H1 (cell line): ENCODE measurements around the gene LMAN2. TPM values are rescaled to one million over a fixed set of nuclear protein-coding genes. Genes with fewer than 3 reads are reported as not detected.

ENCODE experiments used
- BACH1 ChIP-seq: IDR thresholded peaks from 2 replicates; pipeline ENCODE4 v1.6.1; 2012; ENCODE audit warnings: low read length, improper control_type of control experiment
- EGR1 ChIP-seq: IDR thresholded peaks from 2 replicates; pipeline ENCODE4 v1.6.1; 2011; ENCODE audit warnings: low read depth, low read length, borderline replicate concordance
- EP300 ChIP-seq, 2 experiments: IDR thresholded peaks; 1 replicate in 1 of 2; 2 replicates in 1 of 2; pipeline ENCODE4 v1.6.1; 2011 to 2012; ENCODE audit warnings: low read depth in 2 of 2, low read length in 2 of 2, mild to moderate bottlenecking in 2 of 2, borderline replicate concordance in 1 of 2, inconsistent platforms in 1 of 2, moderate library complexity in 1 of 2
- NANOG ChIP-seq: IDR thresholded peaks from 2 replicates; pipeline ENCODE4 v1.6.1; 2011; ENCODE audit warnings: low read length, low read depth, mild to moderate bottlenecking, inconsistent platforms; ENCODE audit not compliant: insufficient read depth, poor library complexity, severe bottlenecking
- POLR2A ChIP-seq, 2 experiments: IDR thresholded peaks; 1 replicate in 1 of 2; 2 replicates in 1 of 2; pipeline ENCODE4 v1.6.1; 2011; ENCODE audit warnings: low read depth in 2 of 2, low read length in 2 of 2, mild to moderate bottlenecking in 2 of 2; ENCODE audit errors: control extremely low read depth in 1 of 2
- SRF ChIP-seq: IDR thresholded peaks from 2 replicates; pipeline ENCODE4 v1.6.1; 2011; ENCODE audit warnings: mild to moderate bottlenecking, low read depth, low read length, moderate library complexity
- polyA plus RNA-seq, 7 experiments: library from polyadenylated mRNA; depleted of rRNA in 3 of 7; stranded (reverse) in 5 of 7; unstranded in 2 of 7; fragments of >200 nt in 5 of 7; fragments of 200-250 nt in 2 of 7; gene quantifications; 1 replicate in 5 of 7; 2 replicates in 1 of 7; 4 replicates in 1 of 7; pipeline versions ENCODE4 v1.2.1 to v1.2.3, GENCODE V29; 2011 to 2013; ENCODE audit warnings: missing spikeins in 2 of 7, mixed read lengths in 2 of 7
- total RNA-seq: library from RNA; stranded (reverse); fragmentation: NEBNext Ultra II Directional; extraction: Animal tissue kit (Norgen Biotek cat#: 25700); gene quantifications from 2 replicates; pipeline ENCODE4 v1.2.1, GENCODE V29; 2021
- TF ChIP-seq, protein P1 (sequence below): fragments of 300-600 bp; sonication (generic); IDR thresholded peaks from 2 replicates; pipeline ENCODE4 v1.7.1; 2012; ENCODE audit warnings: low read length, moderate library complexity, mild to moderate bottlenecking, inconsistent platforms; ENCODE audit not compliant: insufficient replicate concordance

LMAN2 gene
- total and polyA plus RNA-seq, 2 of the 8 experiments (the other 6 are each of a cell fraction or from before 2014, with no cell fraction given) = 116 to 225 TPM

GRCh38 chr5:177320879-177321278 lies 30.6 kb downstream of the LMAN2 start (continued):
- TF ChIP-seq, protein P1, sequence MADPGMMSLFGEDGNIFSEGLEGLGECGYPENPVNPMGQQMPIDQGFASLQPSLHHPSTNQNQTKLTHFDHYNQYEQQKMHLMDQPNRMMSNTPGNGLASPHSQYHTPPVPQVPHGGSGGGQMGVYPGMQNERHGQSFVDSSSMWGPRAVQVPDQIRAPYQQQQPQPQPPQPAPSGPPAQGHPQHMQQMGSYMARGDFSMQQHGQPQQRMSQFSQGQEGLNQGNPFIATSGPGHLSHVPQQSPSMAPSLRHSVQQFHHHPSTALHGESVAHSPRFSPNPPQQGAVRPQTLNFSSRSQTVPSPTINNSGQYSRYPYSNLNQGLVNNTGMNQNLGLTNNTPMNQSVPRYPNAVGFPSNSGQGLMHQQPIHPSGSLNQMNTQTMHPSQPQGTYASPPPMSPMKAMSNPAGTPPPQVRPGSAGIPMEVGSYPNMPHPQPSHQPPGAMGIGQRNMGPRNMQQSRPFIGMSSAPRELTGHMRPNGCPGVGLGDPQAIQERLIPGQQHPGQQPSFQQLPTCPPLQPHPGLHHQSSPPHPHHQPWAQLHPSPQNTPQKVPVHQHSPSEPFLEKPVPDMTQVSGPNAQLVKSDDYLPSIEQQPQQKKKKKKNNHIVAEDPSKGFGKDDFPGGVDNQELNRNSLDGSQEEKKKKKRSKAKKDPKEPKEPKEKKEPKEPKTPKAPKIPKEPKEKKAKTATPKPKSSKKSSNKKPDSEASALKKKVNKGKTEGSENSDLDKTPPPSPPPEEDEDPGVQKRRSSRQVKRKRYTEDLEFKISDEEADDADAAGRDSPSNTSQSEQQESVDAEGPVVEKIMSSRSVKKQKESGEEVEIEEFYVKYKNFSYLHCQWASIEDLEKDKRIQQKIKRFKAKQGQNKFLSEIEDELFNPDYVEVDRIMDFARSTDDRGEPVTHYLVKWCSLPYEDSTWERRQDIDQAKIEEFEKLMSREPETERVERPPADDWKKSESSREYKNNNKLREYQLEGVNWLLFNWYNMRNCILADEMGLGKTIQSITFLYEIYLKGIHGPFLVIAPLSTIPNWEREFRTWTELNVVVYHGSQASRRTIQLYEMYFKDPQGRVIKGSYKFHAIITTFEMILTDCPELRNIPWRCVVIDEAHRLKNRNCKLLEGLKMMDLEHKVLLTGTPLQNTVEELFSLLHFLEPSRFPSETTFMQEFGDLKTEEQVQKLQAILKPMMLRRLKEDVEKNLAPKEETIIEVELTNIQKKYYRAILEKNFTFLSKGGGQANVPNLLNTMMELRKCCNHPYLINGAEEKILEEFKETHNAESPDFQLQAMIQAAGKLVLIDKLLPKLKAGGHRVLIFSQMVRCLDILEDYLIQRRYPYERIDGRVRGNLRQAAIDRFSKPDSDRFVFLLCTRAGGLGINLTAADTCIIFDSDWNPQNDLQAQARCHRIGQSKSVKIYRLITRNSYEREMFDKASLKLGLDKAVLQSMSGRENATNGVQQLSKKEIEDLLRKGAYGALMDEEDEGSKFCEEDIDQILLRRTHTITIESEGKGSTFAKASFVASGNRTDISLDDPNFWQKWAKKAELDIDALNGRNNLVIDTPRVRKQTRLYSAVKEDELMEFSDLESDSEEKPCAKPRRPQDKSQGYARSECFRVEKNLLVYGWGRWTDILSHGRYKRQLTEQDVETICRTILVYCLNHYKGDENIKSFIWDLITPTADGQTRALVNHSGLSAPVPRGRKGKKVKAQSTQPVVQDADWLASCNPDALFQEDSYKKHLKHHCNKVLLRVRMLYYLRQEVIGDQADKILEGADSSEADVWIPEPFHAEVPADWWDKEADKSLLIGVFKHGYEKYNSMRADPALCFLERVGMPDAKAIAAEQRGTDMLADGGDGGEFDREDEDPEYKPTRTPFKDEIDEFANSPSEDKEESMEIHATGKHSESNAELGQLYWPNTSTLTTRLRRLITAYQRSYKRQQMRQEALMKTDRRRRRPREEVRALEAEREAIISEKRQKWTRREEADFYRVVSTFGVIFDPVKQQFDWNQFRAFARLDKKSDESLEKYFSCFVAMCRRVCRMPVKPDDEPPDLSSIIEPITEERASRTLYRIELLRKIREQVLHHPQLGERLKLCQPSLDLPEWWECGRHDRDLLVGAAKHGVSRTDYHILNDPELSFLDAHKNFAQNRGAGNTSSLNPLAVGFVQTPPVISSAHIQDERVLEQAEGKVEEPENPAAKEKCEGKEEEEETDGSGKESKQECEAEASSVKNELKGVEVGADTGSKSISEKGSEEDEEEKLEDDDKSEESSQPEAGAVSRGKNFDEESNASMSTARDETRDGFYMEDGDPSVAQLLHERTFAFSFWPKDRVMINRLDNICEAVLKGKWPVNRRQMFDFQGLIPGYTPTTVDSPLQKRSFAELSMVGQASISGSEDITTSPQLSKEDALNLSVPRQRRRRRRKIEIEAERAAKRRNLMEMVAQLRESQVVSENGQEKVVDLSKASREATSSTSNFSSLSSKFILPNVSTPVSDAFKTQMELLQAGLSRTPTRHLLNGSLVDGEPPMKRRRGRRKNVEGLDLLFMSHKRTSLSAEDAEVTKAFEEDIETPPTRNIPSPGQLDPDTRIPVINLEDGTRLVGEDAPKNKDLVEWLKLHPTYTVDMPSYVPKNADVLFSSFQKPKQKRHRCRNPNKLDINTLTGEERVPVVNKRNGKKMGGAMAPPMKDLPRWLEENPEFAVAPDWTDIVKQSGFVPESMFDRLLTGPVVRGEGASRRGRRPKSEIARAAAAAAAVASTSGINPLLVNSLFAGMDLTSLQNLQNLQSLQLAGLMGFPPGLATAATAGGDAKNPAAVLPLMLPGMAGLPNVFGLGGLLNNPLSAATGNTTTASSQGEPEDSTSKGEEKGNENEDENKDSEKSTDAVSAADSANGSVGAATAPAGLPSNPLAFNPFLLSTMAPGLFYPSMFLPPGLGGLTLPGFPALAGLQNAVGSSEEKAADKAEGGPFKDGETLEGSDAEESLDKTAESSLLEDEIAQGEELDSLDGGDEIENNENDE = no peak
- TF ChIP-seq EGR1 (no peak), SRF (no peak), BACH1 (no peak), NANOG (no peak), EP300 (IDR thresholded peaks at IDR 0.05; ENCODE audit: borderline replicate concordance in 1 of 2, low read depth in 2 of 2, low read length in 2 of 2) (no peak), POLR2A (IDR thresholded peaks at IDR 0.05; ENCODE audit: control extremely low read depth in 1 of 2, low read depth in 2 of 2, low read length in 2 of 2) (no peak)
